SK-N-SH (cell line): ENCODE measurements around the gene IRF2BP1. TPM values are rescaled to one million over a fixed set of nuclear protein-coding genes. Genes with fewer than 3 reads are reported as not detected.

Experiments
- CTCF ChIA-PET: fragments of 300-600, 350-600 bp; formaldehyde crosslinking; extraction: SDS; loops from one replicate; lab custom pipeline; 2021; lab: Yijun Ruan, JAX
- POLR2A ChIA-PET: fragments of 350-600 bp; sonication (Branson Sonifier 250); formaldehyde crosslinking; extraction: SDS; loops from one replicate; lab custom pipeline; 2020; ENCODE audit warnings: antibody characterized with exemption, inconsistent platforms; lab: Yijun Ruan, JAX
- DNase-seq: peaks from one replicate; pipeline ENCODE4 v3.0.0; 2012
- H2AFZ ChIP-seq: fragments of 200-600 bp; sonication (generic); 2 replicates; pipeline ENCODE4 v1.8.1; 2016; ENCODE audit warnings: antibody characterized with exemption, mild to moderate bottlenecking, low read depth
- H3F3A ChIP-seq: fragments of 200-600 bp; sonication (generic); replicated peaks from 2 replicates; pipeline ENCODE3; 2016; ENCODE audit warnings: antibody characterized with exemption, mild to moderate bottlenecking; ENCODE audit not compliant: insufficient read depth
- H3K27ac ChIP-seq, 2 experiments: fragments of 200-500 bp in 1 of 2; fragments of 200-600 bp in 1 of 2; sonication (Bioruptor generic) in 1 of 2; sonication (generic), shearing (Covaris generic) in 1 of 2; 2 replicates each; pipeline versions ENCODE4 v1.5.1 to v1.6.1; 2014 to 2016; ENCODE audit warnings: low read depth in 2 of 2, inconsistent platforms in 1 of 2, low read length in 1 of 2, mild to moderate bottlenecking in 1 of 2, mixed read lengths in 1 of 2
- H3K27me3 ChIP-seq: fragments of 200-600 bp; sonication (generic), shearing (Covaris generic); 2 replicates; pipeline ENCODE4 v1.6.1; 2016; ENCODE audit warnings: mixed run types; ENCODE audit not compliant: insufficient read depth
- H3K36me3 ChIP-seq, 2 experiments: fragments of 200-500 bp in 1 of 2; fragments of 200-600 bp in 1 of 2; sonication (Bioruptor generic) in 1 of 2; sonication (generic) in 1 of 2; replicated peaks in 1 of 2; 2 replicates each; pipeline versions ENCODE3 to v1.5.1; 2014 to 2016; ENCODE audit warnings: low read length in 1 of 2, mild to moderate bottlenecking in 1 of 2; ENCODE audit not compliant: insufficient read depth in 2 of 2, control insufficient read depth in 1 of 2
- H3K4me1 ChIP-seq, 2 experiments: fragments of 200-500 bp in 1 of 2; fragments of 200-600 bp in 1 of 2; sonication (Bioruptor generic) in 1 of 2; sonication (generic), shearing (Covaris generic) in 1 of 2; 2 replicates each; pipeline versions ENCODE4 v1.5.1 to v1.6.1; 2014 to 2016; ENCODE audit warnings: low read depth in 1 of 2, low read length in 1 of 2, mixed run types in 1 of 2; ENCODE audit not compliant: insufficient read depth in 2 of 2, control insufficient read depth in 1 of 2
- H3K4me2 ChIP-seq: fragments of 200-600 bp; sonication (generic), shearing (Covaris generic); 2 replicates; pipeline ENCODE4 v1.6.1; 2017; ENCODE audit warnings: mixed run types
- H3K4me3 ChIP-seq, 2 experiments: fragments of 200-500 bp in 1 of 2; fragments of 200-600 bp in 1 of 2; sonication (Bioruptor generic) in 1 of 2; sonication (generic), shearing (Covaris generic) in 1 of 2; 2 replicates each; pipeline versions ENCODE4 v1.5.1 to v1.8.1; 2014 to 2016; ENCODE audit warnings: low read depth in 2 of 2, inconsistent platforms in 1 of 2, low read length in 1 of 2, mild to moderate bottlenecking in 1 of 2, mixed read lengths in 1 of 2, moderate library complexity in 1 of 2
- H3K79me2 ChIP-seq: fragments of 200-600 bp; sonication (generic); 2 replicates; pipeline ENCODE4 v1.8.1; 2017; ENCODE audit warnings: mild to moderate bottlenecking; ENCODE audit not compliant: insufficient read depth
- H3K9ac ChIP-seq: fragments of 200-600 bp; sonication (generic); 2 replicates; pipeline ENCODE4 v1.6.1; 2017; ENCODE audit warnings: mixed run types
- H3K9me2 ChIP-seq: fragments of 200-600 bp; sonication (generic); 2 replicates; pipeline ENCODE4 v1.6.1; 2017; ENCODE audit warnings: mixed run types
- H3K9me3 ChIP-seq: fragments of 200-600 bp; sonication (generic); 2 replicates; pipeline ENCODE4 v1.6.1; 2017; ENCODE audit warnings: mixed run types, mild to moderate bottlenecking, moderate library complexity
- H4K20me1 ChIP-seq: fragments of 200-600 bp; sonication (generic); 2 replicates; pipeline ENCODE4 v1.6.1; 2017; ENCODE audit warnings: mild to moderate bottlenecking, mixed run types; ENCODE audit not compliant: insufficient read depth
- CHD2 ChIP-seq: fragments of 150-350 bp; IDR thresholded peaks from 2 replicates; pipeline ENCODE4 v1.6.1; 2018; ENCODE audit warnings: low read length; ENCODE audit not compliant: partially characterized antibody
- ELF1 ChIP-seq: IDR thresholded peaks from 2 replicates; pipeline ENCODE4 v1.4.0; 2012
- EP300 ChIP-seq, 2 experiments: IDR thresholded peaks; 2 replicates each; pipeline versions ENCODE4 v1.4.0 to v1.6.1; 2012; ENCODE audit warnings: borderline replicate concordance in 1 of 2, low read depth in 1 of 2, low read length in 1 of 2
- FOSL2 ChIP-seq: IDR thresholded peaks from 2 replicates; pipeline ENCODE4 v1.4.0; 2012; ENCODE audit warnings: low read depth, mild to moderate bottlenecking, moderate library complexity, borderline replicate concordance
- GABPA ChIP-seq: IDR thresholded peaks from 2 replicates; pipeline ENCODE4 v1.4.0; 2012; ENCODE audit warnings: low read depth, mild to moderate bottlenecking
- GATA2 ChIP-seq: sonication (generic); formaldehyde crosslinking; IDR thresholded peaks from 2 replicates; pipeline ENCODE4 v1.5.0; 2020; ENCODE audit warnings: mild to moderate bottlenecking, missing genetic modification reagents
- MEF2A ChIP-seq: IDR thresholded peaks from 2 replicates; pipeline ENCODE4 v1.4.0; 2012; ENCODE audit warnings: low read depth, borderline replicate concordance
- MXI1 ChIP-seq: IDR thresholded peaks from 2 replicates; pipeline ENCODE4 v1.6.1; 2012; ENCODE audit warnings: mild to moderate bottlenecking, low read depth, low read length, improper control_type of control experiment
- NRF1 ChIP-seq: IDR thresholded peaks from 2 replicates; pipeline ENCODE4 v1.6.1; 2012; ENCODE audit warnings: low read depth, mild to moderate bottlenecking, low read length
- RAD21 ChIP-seq: IDR thresholded peaks from 2 replicates; pipeline ENCODE4 v1.6.1; 2012; ENCODE audit warnings: mild to moderate bottlenecking, low read length
- RCOR1 ChIP-seq: fragments of 150-350 bp; IDR thresholded peaks from 2 replicates; pipeline ENCODE4 v1.6.1; 2017; ENCODE audit warnings: antibody characterized with exemption, low read length
- TAF1 ChIP-seq: IDR thresholded peaks from 2 replicates; pipeline ENCODE4 v1.6.1; 2012; ENCODE audit warnings: low read depth, mild to moderate bottlenecking, low read length, moderate library complexity, borderline replicate concordance
- TCF12 ChIP-seq: IDR thresholded peaks from 2 replicates; pipeline ENCODE4 v1.4.0; 2012
- TEAD4 ChIP-seq: IDR thresholded peaks from 2 replicates; pipeline ENCODE4 v1.4.0; 2012; ENCODE audit warnings: mild to moderate bottlenecking, borderline replicate concordance; ENCODE audit not compliant: insufficient read depth
- WGBS: methylation state at CpG from one replicate; pipeline ENCODE4 v1.1.6; 2017; ENCODE audit warnings: low lambda C conversion rate; 5-methylcytosine and 5-hydroxymethylcytosine counted together
- polyA plus RNA-seq, 3 experiments: library from polyadenylated mRNA; depleted of rRNA; stranded (reverse); fragments of >200 nt; gene quantifications; 2 replicates each; pipeline ENCODE4 v1.2.3, GENCODE V29; 2012
- TF ChIP-seq, protein P1 (sequence below): IDR thresholded peaks from 2 replicates; pipeline ENCODE4 v1.6.1; 2012; ENCODE audit warnings: mild to moderate bottlenecking, low read depth, low read length, moderate library complexity
- TF ChIP-seq, protein P2 (sequence below): fragments of 150-350 bp; IDR thresholded peaks from 2 replicates; pipeline ENCODE4 v1.6.1; 2017; ENCODE audit warnings: antibody characterized with exemption, low read length, low read depth, borderline replicate concordance
- TF ChIP-seq, protein P3 (sequence below): fragments of 200-600 bp; sonication (generic); IDR thresholded peaks from 2 replicates; pipeline ENCODE4 v1.6.1; 2017; ENCODE audit warnings: antibody characterized with exemption, mild to moderate bottlenecking, moderate library complexity
- TF ChIP-seq, protein P4 (sequence below): IDR thresholded peaks from 2 replicates; pipeline ENCODE4 v1.4.0; 2012; ENCODE audit warnings: low read depth

IRF2BP1 gene
- polyA plus RNA-seq, 1 of the 3 experiments (the other 2 are of a cell fraction), result 16.8 TPM

DNA sequence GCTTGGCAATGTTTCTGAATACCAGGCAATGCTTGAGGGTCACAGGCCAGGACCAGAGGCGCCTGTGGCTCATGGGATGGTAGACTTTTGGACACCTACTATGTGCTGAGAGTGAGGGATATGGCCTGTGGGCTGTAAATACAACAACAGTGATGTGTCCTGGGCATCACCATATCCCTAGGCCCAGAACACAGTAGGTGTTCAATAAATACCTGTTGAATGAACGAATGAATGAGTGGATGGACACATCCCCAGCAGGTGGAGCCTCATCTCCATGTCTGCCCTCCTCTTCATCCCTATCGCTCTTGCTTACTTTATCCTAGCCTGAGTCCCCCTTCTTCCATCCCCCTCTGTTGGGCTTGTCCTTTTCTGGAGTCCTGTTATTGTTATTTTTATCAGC is 45.1 kb upstream of the IRF2BP1 start:
- Histone ChIP-seq H3K4me3 (no peak overlapping the region), H3F3A (no peaks in the 10 kb centered on the region), H3K4me2 (no peak overlapping the region), H3K27ac (no peak overlapping the region), H4K20me1 (no peaks in the 10 kb centered on the region), H3K9me3 (no peaks in the 10 kb centered on the region), H3K79me2 (no peaks in the 10 kb centered on the region), H3K4me1 (peaks cover 0 to 5% of the 10 kb centered on the region in 2 experiments; a peak in 1 of 4 replicates), H3K36me3 (no peaks in the 10 kb centered on the region), H2AFZ (no peak overlapping the region), H3K27me3 (no peaks in the 10 kb centered on the region), H3K9ac (no peak overlapping the region), H3K9me2 (no peaks in the 10 kb centered on the region)
- WGBS, result 51% methylated on average over 3 of the region's 3 CpGs
- no peak for DNase-seq
- ChIA-PET CTCF (interaction anchor here (1.3 to 1.7 kb wide), 3 partner anchors 8 to 99 kb away, joined by 3 to 4 read pairs (median 3); no protein-coding TSS in a partner anchor), POLR2A (no interaction called here)
- TF ChIP-seq MXI1 (no peak), RAD21 (peak; percentile 11; the same call in 1 of the 2 replicates)

DNA sequence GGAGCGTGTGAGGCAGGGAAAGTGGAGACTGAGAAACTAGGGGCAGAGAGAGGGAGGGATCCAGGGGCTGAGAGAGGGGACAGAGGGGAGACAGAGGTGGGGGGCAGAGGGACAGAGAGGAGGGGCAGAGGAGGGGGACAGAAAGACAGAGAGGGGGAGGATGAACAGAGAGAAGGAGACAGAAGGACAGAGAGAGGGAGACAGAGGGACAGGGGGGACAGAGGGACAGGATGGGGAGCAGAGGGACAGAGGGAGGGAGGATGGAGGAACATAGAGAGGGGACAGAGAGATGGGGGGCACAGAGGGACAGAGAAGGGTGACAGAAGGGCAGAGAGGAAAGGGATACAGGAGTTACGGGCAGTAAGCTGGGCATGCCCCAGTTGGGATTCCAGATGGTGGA is 43.3 kb upstream of the IRF2BP1 start:
- Histone ChIP-seq H3K9me2 (no peaks in the 10 kb centered on the region), H3K36me3 (no peaks in the 10 kb centered on the region), H3K27ac (no peak overlapping the region), H3K4me3 (no peak overlapping the region), H3F3A (no peaks in the 10 kb centered on the region), H3K27me3 (no peaks in the 10 kb centered on the region), H3K9ac (no peak overlapping the region), H3K4me2 (no peak overlapping the region), H3K4me1 (peaks cover 0 to 5% of the 10 kb centered on the region in 2 experiments; a peak in 1 of 4 replicates), H4K20me1 (no peaks in the 10 kb centered on the region), H3K79me2 (no peaks in the 10 kb centered on the region), H3K9me3 (no peaks in the 10 kb centered on the region), H2AFZ (no peak overlapping the region)
- TF ChIP-seq, protein P1, sequence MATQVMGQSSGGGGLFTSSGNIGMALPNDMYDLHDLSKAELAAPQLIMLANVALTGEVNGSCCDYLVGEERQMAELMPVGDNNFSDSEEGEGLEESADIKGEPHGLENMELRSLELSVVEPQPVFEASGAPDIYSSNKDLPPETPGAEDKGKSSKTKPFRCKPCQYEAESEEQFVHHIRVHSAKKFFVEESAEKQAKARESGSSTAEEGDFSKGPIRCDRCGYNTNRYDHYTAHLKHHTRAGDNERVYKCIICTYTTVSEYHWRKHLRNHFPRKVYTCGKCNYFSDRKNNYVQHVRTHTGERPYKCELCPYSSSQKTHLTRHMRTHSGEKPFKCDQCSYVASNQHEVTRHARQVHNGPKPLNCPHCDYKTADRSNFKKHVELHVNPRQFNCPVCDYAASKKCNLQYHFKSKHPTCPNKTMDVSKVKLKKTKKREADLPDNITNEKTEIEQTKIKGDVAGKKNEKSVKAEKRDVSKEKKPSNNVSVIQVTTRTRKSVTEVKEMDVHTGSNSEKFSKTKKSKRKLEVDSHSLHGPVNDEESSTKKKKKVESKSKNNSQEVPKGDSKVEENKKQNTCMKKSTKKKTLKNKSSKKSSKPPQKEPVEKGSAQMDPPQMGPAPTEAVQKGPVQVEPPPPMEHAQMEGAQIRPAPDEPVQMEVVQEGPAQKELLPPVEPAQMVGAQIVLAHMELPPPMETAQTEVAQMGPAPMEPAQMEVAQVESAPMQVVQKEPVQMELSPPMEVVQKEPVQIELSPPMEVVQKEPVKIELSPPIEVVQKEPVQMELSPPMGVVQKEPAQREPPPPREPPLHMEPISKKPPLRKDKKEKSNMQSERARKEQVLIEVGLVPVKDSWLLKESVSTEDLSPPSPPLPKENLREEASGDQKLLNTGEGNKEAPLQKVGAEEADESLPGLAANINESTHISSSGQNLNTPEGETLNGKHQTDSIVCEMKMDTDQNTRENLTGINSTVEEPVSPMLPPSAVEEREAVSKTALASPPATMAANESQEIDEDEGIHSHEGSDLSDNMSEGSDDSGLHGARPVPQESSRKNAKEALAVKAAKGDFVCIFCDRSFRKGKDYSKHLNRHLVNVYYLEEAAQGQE, result no peak
- TF ChIP-seq CHD2, result no peak
- TF ChIP-seq ELF1, result no peak
- TF ChIP-seq RCOR1, result no peak
- TF ChIP-seq TAF1, result no peak
- TF ChIP-seq TEAD4, result no peak
- TF ChIP-seq NRF1, result no peak
- no peak for TF ChIP-seq MXI1
- no peak for TF ChIP-seq EP300 (IDR thresholded peaks at IDR 0.05; ENCODE audit: borderline replicate concordance in 1 of 2, low read depth in 1 of 2, low read length in 1 of 2)
- no peak for TF ChIP-seq FOSL2
- TF ChIP-seq MEF2A, result no peak
- TF ChIP-seq, protein P2, sequence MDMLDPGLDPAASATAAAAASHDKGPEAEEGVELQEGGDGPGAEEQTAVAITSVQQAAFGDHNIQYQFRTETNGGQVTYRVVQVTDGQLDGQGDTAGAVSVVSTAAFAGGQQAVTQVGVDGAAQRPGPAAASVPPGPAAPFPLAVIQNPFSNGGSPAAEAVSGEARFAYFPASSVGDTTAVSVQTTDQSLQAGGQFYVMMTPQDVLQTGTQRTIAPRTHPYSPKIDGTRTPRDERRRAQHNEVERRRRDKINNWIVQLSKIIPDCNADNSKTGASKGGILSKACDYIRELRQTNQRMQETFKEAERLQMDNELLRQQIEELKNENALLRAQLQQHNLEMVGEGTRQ, result no peak
- no peak for TF ChIP-seq GATA2 (CRISPR knock-in tag)
- TF ChIP-seq, protein P3, sequence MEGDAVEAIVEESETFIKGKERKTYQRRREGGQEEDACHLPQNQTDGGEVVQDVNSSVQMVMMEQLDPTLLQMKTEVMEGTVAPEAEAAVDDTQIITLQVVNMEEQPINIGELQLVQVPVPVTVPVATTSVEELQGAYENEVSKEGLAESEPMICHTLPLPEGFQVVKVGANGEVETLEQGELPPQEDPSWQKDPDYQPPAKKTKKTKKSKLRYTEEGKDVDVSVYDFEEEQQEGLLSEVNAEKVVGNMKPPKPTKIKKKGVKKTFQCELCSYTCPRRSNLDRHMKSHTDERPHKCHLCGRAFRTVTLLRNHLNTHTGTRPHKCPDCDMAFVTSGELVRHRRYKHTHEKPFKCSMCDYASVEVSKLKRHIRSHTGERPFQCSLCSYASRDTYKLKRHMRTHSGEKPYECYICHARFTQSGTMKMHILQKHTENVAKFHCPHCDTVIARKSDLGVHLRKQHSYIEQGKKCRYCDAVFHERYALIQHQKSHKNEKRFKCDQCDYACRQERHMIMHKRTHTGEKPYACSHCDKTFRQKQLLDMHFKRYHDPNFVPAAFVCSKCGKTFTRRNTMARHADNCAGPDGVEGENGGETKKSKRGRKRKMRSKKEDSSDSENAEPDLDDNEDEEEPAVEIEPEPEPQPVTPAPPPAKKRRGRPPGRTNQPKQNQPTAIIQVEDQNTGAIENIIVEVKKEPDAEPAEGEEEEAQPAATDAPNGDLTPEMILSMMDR, result no peak
- TF ChIP-seq TCF12, result no peak
- TF ChIP-seq, protein P4, sequence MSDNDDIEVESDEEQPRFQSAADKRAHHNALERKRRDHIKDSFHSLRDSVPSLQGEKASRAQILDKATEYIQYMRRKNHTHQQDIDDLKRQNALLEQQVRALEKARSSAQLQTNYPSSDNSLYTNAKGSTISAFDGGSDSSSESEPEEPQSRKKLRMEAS, result no peak
- TF ChIP-seq GABPA, result no peak
- ChIA-PET CTCF (no interaction called here), POLR2A (no interaction called here)
- DNase-seq, result no peak
- WGBS, result 94% methylated on average over 2 of the region's 2 CpGs
